ENCODE data around the gene C2CD3. TPM values are rescaled to one million over a fixed set of nuclear protein-coding genes. Genes with fewer than 3 reads are reported as not detected.

The C2CD3 gene
- total and polyA plus RNA-seq, 9 of the 15 experiments (the other 6 are each of a cell fraction or from before 2014, with no cell fraction given): 4.4 to 20.2 (median 15.4) TPM

DNA sequence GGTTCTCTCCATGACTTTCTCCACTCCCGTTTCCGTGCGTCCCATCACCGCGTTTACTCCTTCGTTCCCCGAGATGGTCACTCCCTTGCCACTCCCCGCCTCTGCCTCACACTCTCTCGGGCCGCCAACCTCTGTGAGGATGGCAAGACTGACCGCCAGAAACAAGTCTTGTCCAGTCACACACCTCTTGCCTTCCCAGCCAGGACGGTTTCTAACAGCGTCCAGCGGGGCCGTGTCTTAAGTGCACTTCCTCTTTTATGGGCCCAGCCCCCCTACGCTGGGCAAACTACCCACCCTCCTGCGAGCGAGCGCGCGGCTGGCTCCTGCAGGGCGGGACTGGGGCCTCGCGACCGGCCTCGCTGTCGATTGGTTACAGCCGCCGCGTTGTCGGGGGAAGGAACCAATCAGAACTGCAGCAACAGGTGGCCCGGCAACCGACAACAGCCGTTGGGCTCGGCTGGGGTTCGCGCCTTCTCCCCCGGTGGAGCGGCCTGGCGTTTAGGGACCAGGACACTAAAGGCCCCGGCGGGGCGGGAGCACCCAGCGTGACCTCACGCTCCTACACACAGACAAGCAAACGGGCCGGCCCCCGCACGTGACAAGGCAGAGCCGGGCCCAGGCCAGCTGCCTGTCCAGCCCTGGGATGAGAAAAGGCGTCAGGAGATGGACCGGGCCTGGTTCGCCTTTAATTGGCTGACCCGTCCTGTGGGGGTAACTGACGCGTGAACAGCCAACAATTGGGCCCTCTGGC is 187.6 kb downstream of the C2CD3 start (continued):
- TF ChIP-seq, protein P1, sequence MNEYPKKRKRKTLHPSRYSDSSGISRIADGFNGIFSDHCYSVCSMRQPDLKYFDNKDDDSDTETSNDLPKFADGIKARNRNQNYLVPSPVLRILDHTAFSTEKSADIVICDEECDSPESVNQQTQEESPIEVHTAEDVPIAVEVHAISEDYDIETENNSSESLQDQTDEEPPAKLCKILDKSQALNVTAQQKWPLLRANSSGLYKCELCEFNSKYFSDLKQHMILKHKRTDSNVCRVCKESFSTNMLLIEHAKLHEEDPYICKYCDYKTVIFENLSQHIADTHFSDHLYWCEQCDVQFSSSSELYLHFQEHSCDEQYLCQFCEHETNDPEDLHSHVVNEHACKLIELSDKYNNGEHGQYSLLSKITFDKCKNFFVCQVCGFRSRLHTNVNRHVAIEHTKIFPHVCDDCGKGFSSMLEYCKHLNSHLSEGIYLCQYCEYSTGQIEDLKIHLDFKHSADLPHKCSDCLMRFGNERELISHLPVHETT (CRISPR knock-in tag; conservative IDR thresholded peaks at IDR 0.05 in 1 of 2, IDR thresholded peaks at IDR 0.05 in 1 of 2): peak in 1 of 2 experiments; percentile 93; a peak in 2 of 4 replicates
- TF ChIP-seq ZNF445 (CRISPR knock-in tag; IDR thresholded peaks at IDR 0.05; ENCODE audit: low read depth) (peak; percentile 35; the same call in 1 of the 2 replicates), ZNF561 (CRISPR knock-in tag; conservative IDR thresholded peaks at IDR 0.05) (no peak), SPI1 (IDR thresholded peaks at IDR 0.05; ENCODE audit: borderline replicate concordance, low read depth, low read length) (peak; percentile 100), MGA (IDR thresholded peaks at IDR 0.05) (peak; percentile 98), XRCC4 (IDR thresholded peaks at IDR 0.05; ENCODE audit: extremely low read depth, insufficient read depth, insufficient read length) (no peak), BRCA1 (IDR thresholded peaks at IDR 0.05) (no peak), BRCA1 (CRISPR knock-in tag; IDR thresholded peaks at IDR 0.05) (no peak), POLR2H (tag; IDR thresholded peaks at IDR 0.05; ENCODE audit: low read depth) (peak; percentile 87)
- TF ChIP-seq, protein P2, sequence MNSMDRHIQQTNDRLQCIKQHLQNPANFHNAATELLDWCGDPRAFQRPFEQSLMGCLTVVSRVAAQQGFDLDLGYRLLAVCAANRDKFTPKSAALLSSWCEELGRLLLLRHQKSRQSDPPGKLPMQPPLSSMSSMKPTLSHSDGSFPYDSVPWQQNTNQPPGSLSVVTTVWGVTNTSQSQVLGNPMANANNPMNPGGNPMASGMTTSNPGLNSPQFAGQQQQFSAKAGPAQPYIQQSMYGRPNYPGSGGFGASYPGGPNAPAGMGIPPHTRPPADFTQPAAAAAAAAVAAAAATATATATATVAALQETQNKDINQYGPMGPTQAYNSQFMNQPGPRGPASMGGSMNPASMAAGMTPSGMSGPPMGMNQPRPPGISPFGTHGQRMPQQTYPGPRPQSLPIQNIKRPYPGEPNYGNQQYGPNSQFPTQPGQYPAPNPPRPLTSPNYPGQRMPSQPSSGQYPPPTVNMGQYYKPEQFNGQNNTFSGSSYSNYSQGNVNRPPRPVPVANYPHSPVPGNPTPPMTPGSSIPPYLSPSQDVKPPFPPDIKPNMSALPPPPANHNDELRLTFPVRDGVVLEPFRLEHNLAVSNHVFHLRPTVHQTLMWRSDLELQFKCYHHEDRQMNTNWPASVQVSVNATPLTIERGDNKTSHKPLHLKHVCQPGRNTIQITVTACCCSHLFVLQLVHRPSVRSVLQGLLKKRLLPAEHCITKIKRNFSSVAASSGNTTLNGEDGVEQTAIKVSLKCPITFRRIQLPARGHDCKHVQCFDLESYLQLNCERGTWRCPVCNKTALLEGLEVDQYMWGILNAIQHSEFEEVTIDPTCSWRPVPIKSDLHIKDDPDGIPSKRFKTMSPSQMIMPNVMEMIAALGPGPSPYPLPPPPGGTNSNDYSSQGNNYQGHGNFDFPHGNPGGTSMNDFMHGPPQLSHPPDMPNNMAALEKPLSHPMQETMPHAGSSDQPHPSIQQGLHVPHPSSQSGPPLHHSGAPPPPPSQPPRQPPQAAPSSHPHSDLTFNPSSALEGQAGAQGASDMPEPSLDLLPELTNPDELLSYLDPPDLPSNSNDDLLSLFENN (IDR thresholded peaks at IDR 0.05; ENCODE audit: low read depth in 2 of 2, low read length in 2 of 2): no peak
